GM12892 (cell line): ENCODE results near the gene MUC6. TPM values are rescaled to one million over a fixed set of nuclear protein-coding genes. Genes with fewer than 3 reads are reported as not detected.

Experiments used
- DNase-seq: peaks from one replicate; pipeline ENCODE4 v3.0.0; 2011; ENCODE audit not compliant: insufficient read length
- FAIRE-seq: peaks from 2 replicates; lab custom pipeline; 2011; peaks lifted over from hg19 to GRCh38; lab: Jason Lieb, UNC
- POLR2A ChIP-seq: IDR thresholded peaks from 2 replicates; pipeline ENCODE4 v1.6.1; 2011; ENCODE audit warnings: low read depth, low read length, control low read depth
- POLR2AphosphoS5 ChIP-seq: IDR thresholded peaks from 2 replicates; pipeline ENCODE4 v1.6.1; 2011; ENCODE audit warnings: low read depth, low read length, control low read depth
- TAF1 ChIP-seq: IDR thresholded peaks from 2 replicates; pipeline ENCODE4 v1.6.1; 2011; ENCODE audit warnings: low read depth, mild to moderate bottlenecking, control low read depth, low read length, borderline replicate concordance
- polyA plus RNA-seq: library from polyadenylated mRNA; unstranded; fragments of >200 nt; gene quantifications from one replicate; pipeline ENCODE4 v1.2.1, GENCODE V29; 2012; ENCODE audit warnings: missing spikeins, inconsistent platforms; ENCODE audit not compliant: missing spikeins

The MUC6 gene, protein sequence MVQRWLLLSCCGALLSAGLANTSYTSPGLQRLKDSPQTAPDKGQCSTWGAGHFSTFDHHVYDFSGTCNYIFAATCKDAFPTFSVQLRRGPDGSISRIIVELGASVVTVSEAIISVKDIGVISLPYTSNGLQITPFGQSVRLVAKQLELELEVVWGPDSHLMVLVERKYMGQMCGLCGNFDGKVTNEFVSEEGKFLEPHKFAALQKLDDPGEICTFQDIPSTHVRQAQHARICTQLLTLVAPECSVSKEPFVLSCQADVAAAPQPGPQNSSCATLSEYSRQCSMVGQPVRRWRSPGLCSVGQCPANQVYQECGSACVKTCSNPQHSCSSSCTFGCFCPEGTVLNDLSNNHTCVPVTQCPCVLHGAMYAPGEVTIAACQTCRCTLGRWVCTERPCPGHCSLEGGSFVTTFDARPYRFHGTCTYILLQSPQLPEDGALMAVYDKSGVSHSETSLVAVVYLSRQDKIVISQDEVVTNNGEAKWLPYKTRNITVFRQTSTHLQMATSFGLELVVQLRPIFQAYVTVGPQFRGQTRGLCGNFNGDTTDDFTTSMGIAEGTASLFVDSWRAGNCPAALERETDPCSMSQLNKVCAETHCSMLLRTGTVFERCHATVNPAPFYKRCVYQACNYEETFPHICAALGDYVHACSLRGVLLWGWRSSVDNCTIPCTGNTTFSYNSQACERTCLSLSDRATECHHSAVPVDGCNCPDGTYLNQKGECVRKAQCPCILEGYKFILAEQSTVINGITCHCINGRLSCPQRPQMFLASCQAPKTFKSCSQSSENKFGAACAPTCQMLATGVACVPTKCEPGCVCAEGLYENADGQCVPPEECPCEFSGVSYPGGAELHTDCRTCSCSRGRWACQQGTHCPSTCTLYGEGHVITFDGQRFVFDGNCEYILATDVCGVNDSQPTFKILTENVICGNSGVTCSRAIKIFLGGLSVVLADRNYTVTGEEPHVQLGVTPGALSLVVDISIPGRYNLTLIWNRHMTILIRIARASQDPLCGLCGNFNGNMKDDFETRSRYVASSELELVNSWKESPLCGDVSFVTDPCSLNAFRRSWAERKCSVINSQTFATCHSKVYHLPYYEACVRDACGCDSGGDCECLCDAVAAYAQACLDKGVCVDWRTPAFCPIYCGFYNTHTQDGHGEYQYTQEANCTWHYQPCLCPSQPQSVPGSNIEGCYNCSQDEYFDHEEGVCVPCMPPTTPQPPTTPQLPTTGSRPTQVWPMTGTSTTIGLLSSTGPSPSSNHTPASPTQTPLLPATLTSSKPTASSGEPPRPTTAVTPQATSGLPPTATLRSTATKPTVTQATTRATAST (N-terminal part only)
- 0.32 TPM for polyA plus RNA-seq

DNA sequence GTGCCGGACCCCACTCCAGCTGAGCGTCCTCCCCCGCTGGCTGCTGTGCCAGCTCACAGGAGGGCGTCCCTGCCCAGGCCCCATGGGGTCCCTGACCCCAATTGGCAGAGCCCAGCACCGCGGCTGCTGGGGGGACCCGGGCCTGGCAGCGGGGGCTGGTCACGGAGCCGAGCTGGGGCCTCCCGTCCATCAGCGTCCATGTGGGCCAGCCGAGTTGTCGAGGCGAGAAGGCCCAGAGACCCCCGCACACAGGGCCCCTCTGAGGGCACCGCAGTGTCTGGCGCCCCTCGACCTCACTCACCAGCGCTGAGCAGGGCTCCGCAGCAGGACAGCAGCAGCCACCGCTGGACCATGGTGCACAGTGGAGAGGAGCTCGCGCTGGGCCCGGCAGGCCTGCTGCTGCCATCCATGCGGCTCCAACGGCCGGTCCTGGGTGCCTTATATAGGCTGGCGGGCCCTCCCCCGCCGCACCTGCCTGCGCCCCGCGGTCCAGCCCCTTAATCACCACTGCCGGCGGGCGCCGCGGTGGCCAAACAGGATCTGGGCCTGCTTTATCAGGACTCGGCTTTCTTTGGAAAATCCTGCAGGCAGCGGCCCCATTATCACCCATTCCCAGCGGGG lies at the start of gene MUC6:
Gene MUC6, minus strand, starts transcription at position 416 of the 621 bp plus-strand sequence. Its CDS starts 63 bp downstream, at position 353.
- TF ChIP-seq POLR2A, result no peak
- TF ChIP-seq TAF1, result no peak
- no peak for TF ChIP-seq POLR2AphosphoS5
- FAIRE-seq, result no peak
- no peak for DNase-seq

DNA sequence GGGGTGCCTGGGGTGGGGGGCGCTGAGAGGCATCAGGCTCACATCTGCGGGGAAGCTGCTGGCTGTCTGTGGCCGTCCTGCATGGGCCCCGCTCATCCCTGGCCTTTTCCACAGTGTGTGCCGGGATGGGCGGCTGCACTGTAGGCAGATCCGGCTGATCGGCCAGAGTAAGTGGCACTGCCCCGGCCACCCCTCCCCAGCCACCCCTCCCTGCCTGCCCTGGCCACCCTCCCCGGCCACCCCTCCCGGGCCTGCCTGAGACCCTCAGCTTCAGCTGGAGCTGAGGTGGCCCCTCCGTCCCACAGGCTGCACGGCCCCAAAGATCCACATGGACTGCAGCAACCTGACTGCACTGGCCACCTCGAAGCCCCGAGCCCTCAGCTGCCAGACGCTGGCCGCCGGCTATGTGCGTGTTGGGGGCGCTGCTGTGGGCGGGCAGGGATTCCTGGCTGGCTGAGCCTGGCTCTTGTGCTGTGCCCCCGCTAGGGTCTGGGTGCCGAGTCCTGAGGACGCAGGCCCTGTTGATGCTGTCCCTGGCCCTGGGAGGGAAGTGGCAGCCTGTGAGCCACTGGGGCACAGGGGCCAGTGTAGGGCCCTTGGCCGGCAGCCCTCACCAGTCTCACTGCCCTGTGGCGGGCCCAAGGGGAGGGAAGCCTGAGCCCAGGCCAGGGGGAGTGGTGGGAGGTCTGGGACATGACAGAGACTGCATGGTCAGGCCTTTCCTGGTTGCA lies 49.1 kb upstream of the MUC6 start:
- TF ChIP-seq TAF1 (no peak), POLR2AphosphoS5 (no peak), POLR2A (no peak)
- DNase-seq (no peak), FAIRE-seq (no peak)

DNA sequence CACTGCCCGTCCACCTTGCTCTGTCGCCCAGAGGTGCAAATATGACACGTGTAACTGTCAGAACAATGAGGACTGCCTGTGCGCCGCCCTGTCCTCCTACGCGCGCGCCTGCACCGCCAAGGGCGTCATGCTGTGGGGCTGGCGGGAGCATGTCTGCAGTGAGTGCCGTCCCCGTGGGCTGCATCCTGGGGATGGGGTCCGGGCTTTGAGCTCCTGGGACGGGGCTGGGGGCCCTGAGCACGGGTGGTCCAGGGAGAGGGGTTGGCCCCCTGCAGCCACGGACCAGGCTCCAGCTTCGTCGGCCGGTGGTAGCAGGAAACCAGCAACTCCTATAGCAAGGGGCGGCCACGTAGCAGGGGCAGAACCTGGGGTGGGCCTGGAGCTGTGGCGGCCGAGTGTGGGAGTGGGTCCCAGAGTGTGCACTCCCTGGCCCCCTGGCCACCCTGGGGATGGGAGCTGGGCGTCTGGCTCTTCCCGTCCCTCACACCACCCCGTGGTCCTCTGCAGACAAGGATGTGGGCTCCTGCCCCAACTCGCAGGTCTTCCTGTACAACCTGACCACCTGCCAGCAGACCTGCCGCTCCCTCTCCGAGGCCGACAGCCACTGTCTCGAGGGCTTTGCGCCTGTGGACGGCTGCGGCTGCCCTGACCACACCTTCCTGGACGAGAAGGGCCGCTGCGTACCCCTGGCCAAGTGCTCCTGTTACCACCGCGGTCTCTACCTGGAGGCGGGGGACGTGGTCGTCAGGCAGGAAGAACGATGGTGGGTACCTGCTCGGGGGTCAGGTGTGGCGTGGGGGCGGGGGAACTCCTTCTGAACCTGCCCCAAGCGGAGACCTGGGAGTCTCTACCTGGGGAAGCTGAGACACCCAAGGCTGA lies 48.3 kb upstream of the MUC6 start:
- no peak for DNase-seq
- no peak for FAIRE-seq
- TF ChIP-seq TAF1, result no peak
- no peak for TF ChIP-seq POLR2A
- TF ChIP-seq POLR2AphosphoS5, result no peak

DNA sequence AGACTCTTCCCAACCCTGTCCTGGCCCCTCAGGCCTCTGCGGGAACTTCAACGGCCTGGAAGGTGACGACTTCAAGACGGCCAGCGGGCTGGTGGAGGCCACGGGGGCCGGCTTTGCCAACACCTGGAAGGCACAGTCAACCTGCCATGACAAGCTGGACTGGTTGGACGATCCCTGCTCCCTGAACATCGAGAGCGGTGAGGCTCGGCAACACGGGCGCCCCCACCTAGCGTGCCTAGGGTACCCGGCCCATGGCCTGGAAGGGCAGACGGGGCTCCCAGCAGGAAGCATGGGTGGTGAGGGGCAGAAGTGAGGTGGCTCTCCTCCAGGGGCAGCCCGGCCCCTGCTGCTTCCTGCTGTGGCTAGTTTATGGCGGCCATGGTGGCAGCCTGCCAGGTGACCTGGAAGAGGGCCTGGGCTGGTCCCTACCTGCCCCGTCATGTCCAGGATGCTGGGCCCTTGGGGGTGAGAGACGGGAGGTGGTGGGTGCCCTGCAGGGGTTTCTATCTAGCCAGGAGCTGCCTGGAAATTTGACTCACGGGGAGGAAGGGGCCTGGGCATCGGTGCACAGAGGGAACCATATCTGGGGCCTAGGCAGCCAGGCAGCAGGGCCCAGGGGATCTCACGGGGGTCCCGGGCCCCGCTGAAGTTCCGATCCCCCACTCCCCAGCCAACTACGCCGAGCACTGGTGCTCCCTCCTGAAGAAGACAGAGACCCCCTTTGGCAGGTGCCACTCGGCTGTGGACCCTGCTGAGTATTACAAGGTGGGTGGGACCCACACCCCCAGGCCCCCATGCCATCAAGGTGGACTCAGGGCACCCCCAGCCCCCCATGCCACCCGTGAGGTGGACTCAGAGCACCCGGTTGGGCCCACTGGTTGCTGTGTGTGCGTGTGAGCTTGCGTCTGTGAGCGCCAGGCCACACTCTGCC lies 47.4 kb upstream of the MUC6 start:
- FAIRE-seq, result no peak
- DNase-seq, result no peak
- TF ChIP-seq POLR2AphosphoS5 (no peak), POLR2A (no peak), TAF1 (no peak)

DNA sequence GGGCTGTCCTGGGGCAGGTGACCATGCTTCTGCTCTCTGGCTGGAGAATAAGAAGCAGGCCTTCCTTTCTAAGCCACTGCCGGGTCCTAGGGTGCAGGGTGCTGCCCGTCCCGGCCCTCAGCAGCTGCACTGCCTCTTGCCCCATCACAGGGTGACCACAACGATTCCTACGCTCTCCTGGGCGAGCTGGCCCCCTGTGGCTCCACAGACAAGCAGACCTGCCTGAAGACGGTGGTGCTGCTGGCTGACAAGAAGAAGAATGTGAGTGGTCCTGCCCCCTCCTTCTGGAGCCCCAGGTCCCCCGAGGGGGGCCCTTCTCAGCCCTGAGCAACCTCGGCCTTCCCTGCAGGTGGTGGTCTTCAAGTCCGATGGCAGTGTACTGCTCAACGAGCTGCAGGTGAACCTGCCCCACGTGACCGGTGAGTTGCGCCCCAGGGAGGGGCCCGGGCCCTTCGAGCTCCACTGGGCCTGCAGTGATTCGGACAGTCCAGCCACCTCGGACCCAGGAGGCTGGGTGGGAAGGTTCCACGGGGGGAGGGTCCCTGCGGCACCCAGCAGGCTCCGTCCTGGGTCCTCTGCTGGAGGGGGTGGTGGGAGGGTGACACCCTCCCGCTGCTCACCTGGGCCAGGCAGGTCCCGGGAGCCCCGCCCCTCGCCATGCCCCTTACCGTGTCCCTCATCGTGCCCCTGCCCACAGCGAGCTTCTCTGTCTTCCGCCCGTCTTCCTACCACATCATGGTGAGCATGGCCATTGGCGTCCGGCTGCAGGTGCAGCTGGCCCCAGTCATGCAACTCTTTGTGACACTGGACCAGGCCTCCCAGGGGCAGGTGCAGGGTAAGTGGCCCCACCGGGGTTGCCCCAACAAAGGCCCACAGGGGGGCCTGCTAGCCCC lies 46.5 kb upstream of the MUC6 start:
- TF ChIP-seq POLR2A (no peak), TAF1 (no peak), POLR2AphosphoS5 (no peak)
- no peak for FAIRE-seq
- DNase-seq, result no peak

DNA sequence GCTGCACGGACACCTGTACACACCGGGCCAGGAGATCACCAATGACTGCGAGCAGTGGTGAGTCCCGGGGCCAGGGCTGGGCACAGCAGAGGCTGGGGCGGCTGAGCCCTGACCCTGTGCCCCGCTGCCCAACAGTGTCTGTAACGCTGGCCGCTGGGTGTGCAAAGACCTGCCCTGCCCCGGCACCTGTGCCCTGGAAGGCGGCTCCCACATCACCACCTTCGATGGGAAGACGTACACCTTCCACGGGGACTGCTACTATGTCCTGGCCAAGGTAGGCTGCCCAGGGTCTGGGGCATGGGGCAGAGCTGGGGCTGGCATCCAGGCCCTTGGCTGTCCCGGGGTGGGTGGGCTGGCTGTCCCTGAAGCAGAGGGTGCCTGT lies 45.8 kb upstream of the MUC6 start:
- no peak for FAIRE-seq
- DNase-seq, result no peak
- TF ChIP-seq TAF1 (no peak), POLR2A (no peak), POLR2AphosphoS5 (no peak)

DNA sequence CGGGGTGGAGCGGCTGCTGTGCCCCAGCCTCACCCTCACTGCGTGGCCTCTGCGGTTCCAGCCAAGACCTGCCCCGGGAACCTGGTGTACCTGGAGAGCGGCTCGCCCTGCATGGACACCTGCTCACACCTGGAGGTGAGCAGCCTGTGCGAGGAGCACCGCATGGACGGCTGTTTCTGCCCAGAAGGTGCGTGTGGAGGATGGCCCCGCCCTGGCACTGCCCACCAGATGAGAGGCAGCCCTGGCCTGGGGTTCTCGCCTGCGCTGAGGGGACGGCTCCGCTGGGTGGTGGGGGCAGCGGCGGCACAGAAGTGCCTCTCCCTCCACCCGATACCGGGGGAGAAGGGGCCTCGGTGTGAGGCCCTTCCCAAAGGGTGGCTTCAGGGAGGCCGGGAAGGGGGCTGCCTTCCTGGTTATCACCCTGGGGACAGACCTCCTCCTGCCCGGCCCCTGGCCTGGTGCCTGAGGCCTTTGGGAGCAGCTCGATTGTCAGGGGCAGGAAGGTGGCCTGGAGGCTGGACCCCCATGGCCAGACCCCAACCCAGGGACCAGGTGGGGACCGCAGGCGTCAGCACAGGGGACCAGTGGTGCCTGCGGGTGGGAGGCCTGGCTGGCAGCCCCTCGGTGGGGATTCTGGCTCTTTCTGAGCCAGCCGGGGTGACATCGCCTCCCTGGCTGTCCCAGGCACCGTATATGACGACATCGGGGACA lies 45.2 kb upstream of the MUC6 start:
- TF ChIP-seq POLR2AphosphoS5 (no peak), TAF1 (no peak), POLR2A (no peak)
- no peak for FAIRE-seq
- no peak for DNase-seq
